GM11168 (cell line): Measurements from ENCODE around the gene STOX2.

Source experiments
- in situ Hi-C: fragments of 300-500 bp; cut with MboI; formaldehyde crosslinking; loops from one replicate; pipeline ENCODE4 v1.12.0; 2022; ENCODE audit warnings: low sequenced_read_pairs; ENCODE audit not compliant: unreplicated experiment

The STOX2 gene

GRCh38 chr4:183887351-183887750 is 17.8 kb upstream of the STOX2 start:
- in situ Hi-C loops: no loop called here

DNA sequence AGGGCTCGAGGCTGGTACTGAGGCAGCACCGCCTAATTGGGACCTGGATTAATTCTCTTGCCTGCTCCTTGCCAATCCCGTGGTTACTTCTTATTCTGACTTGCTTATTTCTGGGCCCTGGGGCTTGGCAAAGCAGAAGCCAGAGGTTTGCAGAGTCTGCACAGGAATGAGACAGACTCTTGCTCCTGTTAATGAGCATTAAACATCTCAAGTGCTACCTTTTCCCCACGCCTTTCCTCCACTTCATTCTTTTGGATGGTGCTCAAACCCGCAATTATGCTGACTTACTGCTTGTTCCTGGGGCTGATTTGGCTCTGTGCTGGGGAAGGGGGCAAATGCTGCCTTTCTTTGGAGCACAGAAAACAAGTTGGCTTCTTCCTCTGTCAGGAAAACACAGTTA is 16.5 kb upstream of the STOX2 start:
- in situ Hi-C loops: no loop called here

GRCh38 chr4:183889190-183889589 is 15.9 kb upstream of the STOX2 start:
- in situ Hi-C loops: no loop called here

DNA sequence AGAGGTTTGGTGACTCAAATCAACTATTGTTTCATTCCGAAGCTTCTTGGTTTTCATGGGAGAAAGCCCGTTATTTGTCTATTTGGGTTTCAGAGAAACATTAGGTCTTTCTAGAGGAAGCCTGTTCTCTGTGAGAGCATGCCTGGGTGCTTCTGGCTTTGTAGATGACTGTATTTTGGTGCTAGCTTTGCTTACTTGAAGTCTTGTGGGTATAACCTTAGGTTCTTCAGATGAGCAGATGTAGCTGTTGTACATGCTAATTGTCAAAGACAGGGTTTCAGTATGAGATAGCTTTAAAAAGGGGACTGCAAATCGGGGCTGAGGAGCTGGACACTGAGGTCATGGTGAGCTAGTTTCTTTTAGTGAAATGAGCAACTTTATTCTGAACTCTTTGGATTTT is 7.9 kb upstream of the STOX2 start:
- in situ Hi-C loops: no loop called here

DNA sequence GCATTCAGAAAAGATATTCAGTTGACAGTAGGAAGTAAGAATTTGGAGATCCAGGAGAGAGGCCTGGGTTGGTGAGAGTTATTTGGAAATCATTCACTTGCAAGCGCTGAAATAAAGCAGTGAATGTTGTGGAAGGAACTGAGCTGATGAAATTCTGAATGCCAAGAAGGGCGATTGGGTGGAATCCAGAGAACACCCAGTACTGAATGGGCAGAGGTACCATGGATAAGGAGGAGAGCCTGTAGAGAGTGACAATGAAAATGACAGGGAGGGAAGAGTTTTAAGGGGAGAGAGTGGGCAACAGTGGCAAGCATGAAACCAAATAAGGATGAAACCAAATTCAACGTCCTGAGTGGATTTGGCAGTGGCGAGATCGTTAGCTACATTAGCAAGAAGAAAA is 6.7 kb upstream of the STOX2 start:
- in situ Hi-C loops: no loop called here

DNA sequence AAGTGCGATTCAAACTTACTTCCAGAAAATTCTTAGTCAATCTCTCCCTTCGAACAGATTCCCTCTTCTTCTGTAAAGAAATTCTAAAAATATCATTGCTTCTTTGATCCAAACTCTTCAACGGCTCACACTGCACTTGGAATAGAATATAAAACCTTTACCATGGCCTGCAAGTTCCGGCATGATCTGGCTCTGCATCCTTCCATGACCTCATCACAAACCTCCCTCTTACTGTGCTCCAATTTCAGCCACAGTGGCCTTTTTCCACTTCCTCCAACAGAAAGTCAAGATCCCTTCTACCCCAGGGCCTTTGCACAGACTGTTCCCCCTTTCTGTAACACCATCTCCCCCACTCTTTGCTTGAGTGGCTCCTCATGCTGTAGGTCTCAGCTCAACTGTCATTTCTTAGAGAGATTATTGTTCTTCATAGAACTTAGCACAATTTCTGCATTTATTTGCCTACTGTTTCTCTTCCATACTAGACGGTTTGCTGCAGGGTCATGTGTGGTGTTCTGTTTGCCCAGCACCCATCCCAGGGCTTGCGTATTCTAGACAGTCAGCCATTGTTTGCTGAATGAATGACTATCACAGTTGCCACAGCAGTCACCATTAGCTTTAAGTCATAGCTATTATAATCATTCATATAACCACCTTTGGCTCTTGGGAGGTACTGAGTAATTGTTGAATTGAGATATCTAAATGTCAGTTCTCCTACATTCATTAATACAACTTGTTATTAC is 1.9 kb upstream of the STOX2 start:
- in situ Hi-C loops: no loop called here

DNA sequence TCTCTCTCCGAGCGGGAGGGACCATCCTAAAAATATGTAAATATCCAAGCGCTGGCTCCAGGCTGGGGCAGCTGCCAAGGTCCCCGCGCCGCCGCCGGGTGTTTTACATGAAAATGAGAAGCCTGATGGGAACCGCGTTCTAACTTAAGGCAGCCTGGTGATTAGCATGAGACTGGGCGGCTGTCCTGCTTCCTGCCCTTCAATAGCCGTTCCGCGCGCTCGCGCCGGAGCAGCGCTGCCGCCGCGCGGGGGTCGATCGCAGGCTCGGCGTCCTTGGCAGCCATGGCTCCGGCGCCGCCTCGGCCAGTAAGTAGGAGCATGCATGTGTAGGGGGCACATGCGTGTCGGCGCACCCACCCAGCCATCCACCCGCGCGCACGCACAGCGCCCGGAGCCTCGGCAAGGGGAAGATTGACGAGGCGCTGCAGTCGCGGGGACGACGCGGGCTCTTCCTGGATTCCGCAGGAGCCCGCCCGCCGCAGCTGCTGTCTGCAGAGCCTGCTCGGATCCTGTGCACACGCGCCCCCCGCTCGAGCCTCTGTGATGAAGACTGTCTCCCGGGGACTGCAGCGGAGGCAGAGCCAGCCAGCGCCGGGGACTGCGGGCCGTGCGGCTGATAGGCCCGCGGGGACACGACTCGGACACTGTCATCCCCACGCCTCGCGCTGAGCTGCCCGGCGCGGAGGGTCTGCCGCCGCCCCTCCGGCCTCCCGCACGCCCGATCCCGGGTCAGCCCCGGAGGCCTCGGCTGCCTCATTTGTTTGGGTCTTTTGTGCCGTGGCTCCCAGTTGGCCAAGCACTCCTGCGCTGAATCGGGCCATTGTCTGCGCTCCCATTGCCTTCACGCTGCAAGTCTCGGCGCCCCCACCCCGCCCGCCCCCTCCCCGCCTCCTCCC is 734 bp downstream of the STOX2 start:
- in situ Hi-C loops: no loop called here

DNA sequence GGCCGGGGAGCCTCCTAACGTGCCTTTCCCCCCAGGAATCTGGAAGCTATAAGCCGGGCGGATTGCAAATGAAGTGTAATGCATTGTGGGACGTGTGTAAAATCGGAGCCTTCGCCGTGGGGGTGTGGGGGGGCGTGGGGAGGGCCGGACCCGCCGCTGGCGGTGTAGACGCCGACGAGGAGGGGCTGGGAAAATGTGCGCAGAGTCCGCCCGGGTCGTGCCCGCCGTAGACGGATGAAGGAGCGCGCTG is 1.3 kb downstream of the STOX2 start:
- in situ Hi-C loops: no loop called here

DNA sequence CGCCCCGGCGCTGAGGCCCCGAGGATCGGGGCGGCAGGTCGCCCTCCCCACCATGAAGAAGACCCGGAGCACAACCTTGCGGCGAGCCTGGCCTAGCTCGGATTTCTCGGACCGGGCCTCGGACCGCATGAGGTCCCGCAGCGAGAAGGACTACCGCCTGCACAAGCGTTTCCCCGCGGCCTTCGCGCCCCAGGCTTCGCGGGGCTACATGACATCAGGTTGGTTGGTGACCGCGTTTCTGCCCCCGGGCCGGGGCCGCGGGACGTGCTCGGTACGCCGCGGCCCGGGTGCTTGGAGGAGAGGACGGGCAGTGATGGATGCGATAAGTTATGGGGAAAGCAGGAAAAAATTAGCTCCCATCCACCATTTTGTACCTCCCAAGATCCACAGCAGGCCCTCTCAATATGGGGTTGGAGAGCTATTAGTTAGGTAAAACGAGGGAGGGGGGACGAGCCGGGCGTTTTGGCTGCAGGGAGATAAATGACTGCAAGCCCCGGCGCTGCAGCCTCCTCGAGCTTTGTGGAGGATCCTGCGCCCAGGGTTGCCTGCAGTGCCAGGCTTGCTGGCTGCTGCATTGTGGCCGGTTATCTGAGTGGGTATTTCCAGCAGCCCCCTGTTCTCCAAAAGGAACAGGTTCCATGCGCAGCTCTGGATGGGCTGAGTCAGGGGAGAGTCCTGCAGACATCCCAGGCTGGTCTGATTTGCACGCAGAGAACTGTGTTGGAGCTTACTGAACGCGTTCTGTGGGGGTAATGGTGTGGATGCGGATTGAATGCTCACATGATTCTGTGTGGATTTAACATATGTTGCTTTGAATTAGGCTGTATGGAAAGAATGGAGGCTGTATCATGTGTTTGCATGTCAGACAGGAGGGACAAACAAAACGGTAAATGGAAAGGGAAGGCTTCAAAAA is 1.9 kb downstream of the STOX2 start:
- in situ Hi-C loops: no loop called here

DNA sequence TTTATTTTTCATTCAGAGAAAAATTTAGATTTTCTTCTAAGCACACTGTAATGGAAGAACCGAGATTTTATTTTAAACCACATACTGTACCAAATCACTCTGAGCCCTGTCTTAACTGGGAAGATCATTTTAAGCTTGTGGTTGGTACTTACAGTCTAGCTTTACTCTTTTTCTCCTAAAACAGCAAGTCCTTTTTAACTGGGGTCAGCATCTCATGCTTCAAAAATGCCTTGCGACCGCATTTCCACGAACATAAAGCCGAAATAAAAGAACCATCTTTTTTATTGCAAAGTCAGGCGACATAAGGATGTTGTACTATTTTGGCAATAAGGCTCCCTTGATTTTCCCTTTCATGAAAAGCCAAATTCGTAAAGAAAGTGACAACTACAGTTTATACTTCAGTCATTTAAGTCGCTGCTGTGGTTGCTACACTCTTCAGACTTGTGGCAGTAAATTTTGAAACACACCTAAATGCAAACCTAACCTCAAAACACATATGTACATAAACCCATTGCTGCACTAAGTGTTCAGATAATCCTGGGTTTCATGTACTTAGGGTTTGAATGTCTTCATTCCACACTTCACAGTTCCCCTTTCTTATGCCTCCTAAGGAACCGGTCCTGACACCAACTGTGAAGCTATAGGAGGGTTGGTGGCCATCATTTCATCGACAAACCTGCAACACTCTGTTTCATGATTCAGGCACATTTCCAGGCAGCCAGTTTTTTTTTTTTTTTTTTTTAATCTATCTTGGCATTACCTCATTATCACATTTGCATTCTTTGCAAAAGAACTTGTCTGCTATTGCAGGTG is 3.0 kb downstream of the STOX2 start:
- in situ Hi-C loops: no loop called here

DNA sequence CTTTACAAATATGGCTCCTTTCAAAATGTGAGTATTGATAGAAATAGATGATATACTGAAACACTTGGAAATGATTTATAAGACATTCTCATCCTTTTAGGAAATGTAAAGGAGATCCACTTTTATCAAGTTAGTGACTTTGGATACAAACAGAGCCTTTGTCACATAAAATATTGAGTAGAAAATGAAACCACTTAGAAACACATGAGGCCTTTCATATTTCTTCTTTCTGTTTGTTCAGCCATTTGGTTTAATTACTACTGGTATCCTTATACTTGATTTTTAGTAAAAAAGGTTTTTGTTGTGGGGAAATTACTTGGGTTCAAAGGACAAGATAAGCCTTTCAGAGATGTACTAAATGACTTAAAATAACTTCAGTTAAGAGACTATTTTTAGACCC is 4.1 kb downstream of the STOX2 start:
- in situ Hi-C loops: no loop called here

DNA sequence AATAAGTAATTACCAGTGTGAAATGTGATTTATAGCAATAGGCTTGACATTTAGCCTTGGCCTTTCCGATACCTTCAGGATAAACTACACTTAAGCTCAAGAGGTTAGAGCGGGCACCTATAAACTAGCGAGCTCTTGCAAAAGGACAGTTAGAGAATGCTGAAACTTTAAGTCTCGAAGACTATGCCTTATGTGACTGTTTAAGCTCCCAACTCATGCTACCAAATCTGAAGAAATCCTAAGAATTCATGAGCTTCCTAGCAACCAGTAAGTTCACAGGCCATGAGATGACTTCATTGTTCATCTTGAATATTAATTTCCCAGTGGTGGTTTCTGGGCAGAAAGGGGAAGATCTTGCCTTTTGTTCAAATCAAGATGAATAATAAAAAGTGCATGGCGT is 4.7 kb downstream of the STOX2 start:
- in situ Hi-C loops: no loop called here

DNA sequence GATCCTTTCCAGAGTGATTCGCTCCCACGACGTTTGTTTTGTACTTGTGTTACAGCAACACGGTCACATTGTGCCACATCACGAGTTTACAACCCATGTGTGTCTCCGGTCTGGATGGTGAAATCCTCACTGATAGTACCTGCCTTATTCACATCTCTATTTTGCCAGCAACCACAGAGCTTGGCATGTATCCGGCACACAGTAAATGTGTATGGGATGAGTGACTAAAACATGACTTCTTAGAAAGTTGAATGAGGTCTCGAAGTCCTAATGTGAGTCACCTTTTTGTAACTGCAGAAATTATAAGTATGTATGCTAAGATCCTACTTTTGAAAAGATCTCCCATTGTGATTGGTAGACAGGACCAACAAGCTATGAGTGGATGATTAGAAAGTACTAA is 7.5 kb downstream of the STOX2 start:
- in situ Hi-C loops: no loop called here

DNA sequence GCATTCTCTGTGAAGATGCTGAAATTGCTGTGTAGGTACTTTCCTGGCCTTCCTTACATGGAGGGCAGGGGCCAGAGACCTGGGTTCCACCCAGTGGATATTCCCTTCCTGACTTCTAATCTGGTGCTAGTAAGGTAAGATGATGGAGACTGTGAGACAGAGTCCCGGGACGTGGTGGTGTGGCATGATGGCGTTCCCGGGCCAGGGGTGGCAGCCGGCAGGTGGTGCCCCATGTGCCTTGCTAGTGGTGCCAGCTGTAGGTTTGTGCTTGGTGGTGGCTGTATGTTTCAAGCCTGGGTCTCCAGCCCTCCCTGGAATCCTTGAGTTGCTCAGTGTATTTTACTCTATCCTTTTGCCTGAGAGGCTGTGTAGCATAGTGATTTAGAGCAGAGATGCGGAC is 10.9 kb downstream of the STOX2 start:
- in situ Hi-C loops: no loop called here

DNA sequence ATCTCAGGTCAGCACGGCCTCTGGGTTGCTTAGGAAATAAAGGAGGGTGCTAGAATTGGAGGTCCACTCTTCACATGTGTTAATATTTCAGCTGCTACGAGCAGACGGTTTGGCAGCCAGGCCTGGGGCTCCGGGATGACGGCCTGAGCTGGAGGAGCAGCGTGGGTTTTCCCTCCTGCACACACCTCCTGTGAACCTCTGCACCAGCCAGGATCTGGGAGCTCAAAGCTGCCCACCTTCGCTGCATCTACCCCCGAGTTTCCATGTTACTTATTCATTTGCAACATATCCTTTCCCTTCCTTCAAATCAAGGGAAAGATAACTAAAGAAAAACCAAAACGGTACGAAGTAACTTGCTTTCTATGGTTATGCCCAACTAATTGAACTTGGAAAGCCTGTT is 13.6 kb downstream of the STOX2 start:
- in situ Hi-C loops: no loop called here

DNA sequence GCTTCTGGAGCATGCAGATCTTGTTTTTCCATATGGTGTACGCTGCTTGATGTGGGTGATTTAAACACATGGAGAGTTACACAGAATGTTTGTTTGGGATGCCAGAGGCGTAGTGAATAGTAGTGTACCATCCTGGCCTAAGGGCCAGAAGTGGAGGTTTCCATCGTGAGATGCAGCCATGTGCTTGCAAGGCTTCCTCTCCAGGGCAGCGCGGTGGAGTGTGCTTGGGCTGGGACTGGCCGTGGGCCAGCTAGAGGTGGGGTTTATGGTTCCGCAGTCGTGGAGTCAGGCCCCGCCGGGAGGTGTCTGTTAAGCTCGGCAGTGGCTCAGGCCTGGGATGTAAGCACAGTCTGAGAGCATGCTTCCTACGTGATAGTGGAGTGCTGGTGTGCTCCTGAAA is 14.0 kb downstream of the STOX2 start:
- in situ Hi-C loops: no loop called here

- in situ Hi-C loops: no loop called here
Observed at GRCh38 chr4:183920512-183920911, 15.4 kb downstream of the STOX2 start.

- in situ Hi-C loops: no loop called here
Observed at GRCh38 chr4:183921335-183921734, 16.2 kb downstream of the STOX2 start.

- in situ Hi-C loops: no loop called here
Observed at GRCh38 chr4:183924362-183925044, 19.4 kb downstream of the STOX2 start.

GRCh38 chr4:183926950-183927349 is 21.8 kb downstream of the STOX2 start:
- in situ Hi-C loops: no loop called here
